GM19239 (cell line): Measurements from ENCODE around the gene WDR70.

Experiments used
- DNase-seq: peaks from one replicate; pipeline ENCODE4 v3.0.0; 2011; ENCODE audit warnings: low spot score; ENCODE audit not compliant: insufficient read length
- FAIRE-seq: peaks from 2 replicates; lab custom pipeline; 2011; peaks lifted over from hg19 to GRCh38; lab: Jason Lieb, UNC

The WDR70 gene

DNA sequence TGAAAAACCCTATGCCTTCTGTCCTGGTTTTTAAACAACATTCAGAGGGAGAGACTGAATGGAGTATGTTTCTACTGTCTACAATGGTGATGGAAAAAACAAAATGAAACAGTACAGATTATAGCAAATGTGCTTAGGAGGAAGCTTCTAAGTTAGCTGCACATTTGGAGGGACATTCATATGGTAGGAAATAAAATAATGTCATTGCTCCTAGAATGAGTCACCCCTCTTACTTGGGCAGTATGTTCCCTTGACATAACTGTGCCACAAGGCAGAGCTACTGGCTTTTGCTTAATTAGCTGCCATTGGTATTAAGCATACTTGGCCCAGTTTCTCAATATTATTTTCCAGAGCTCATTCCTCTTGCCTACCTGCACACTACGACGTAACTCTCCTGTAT is 331.8 kb downstream of the WDR70 start:
- DNase-seq (no peak), FAIRE-seq (no peak)

DNA sequence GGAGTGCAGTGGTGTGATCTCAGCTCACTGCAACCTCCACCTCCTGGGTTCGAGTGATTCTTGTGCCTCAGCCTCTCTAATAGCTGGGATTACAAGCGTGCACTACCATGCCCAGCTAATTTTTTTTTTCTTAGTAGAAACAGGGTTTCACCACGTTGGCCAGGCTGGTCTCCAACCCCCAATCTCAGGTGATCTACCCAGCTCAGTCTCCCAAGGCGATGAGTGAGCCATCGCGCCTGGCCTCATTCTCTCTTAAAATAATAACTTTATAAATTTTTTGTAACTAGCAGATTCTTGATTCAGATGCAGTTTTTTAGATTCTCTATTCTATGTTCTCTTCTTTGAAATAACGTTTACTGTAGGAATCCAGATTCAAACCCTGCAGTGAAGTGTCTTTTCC is 333.6 kb downstream of the WDR70 start:
- DNase-seq (no peak), FAIRE-seq (no peak)

DNA sequence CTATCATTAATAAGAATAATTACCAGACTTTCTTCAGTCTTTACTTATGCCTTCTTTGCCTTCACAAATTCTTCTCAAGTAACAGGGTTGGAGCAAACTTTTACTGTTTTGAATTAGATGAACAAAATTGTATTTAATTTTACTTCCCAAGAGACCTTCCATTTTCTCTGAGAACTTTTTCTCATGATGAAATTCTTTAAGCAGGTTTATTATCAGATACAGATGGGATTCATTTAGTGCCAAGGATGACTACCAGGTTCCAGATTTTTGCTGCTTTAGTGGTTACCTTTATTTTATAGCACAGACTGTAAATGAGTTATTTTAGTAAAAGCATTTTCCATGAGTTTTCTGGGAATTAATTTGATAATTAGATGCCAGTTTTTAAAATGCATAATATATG is 335.6 kb downstream of the WDR70 start:
- no peak for FAIRE-seq
- no peak for DNase-seq

DNA sequence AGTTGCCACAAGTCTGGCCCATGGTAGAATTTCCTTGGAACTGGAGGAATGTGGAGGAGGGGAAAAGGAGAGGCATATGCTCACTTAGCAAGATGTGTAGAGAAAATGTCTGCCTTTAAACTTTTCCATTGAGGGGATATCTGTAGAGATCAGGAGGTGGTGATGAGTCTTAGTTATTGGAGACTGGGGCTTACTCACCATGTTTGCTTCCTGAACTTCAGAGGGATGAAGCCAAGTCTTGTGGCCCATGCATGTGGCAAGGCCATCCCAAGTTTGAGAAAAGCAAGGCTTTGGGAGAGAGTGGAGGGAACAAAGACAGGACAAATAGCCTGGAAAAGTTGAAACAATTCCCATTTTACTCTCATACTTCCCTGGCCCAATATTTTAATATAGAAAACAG is 336.2 kb downstream of the WDR70 start:
- FAIRE-seq: no peak

DNA sequence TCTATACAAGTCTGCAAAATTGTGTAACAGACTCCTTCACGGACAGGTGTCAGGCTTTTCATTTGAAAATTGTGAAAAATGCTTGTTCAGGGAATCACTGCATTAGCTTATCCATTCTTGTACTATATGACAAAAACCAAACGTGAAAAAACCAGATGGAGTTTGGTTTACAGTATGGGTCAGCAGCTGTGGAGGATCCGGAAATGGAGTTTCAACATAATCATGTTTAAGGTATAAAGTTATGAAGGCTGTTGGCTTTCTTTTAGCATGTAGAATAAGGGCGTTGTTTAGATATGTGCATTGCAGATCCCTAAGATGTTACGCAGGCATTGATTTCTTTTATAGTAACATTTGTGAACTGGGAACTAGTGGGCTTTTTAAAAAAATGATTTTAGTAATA is 336.9 kb downstream of the WDR70 start:
- DNase-seq: no peak
- no peak for FAIRE-seq

More for the DNA sequence above, 336.2 kb downstream of the WDR70 start:
- DNase-seq: no peak

DNA sequence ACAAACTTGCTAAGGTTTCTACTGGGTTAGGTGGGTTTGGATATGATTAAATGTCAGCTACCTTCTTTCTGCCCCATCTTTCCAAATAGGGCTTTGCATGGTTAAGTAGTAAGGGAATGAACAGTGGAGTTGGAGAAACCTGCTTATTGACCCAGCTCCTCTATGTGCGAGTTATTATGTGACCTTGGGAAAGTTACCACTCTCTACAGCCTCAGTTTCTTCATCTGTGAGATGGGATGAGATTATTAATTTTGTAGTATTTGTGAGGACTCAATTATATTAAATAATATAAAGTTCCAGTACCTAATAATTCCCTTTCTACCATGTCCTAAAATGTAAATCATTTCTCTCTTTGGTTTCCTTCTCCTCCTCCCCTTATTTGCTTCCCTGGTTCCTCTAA is 337.3 kb downstream of the WDR70 start:
- FAIRE-seq (no peak), DNase-seq (no peak)

DNA sequence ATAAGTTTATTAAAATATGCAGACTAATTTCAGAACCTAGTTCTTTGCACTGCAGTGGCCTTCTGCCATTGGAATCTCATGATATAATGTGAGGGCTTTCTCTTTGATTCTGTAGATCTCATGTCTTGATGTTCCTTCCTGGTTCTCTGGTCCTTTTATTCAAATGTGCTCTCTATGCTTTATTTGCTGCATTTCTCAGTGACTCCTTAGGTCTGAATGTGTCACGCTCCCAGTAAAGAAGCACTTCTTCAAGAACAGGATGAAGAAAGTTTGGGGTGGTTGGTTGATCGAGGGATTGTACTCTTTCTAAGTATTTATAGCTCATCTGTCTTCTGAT is 338.1 kb downstream of the WDR70 start:
- FAIRE-seq: no peak
- DNase-seq: no peak

DNA sequence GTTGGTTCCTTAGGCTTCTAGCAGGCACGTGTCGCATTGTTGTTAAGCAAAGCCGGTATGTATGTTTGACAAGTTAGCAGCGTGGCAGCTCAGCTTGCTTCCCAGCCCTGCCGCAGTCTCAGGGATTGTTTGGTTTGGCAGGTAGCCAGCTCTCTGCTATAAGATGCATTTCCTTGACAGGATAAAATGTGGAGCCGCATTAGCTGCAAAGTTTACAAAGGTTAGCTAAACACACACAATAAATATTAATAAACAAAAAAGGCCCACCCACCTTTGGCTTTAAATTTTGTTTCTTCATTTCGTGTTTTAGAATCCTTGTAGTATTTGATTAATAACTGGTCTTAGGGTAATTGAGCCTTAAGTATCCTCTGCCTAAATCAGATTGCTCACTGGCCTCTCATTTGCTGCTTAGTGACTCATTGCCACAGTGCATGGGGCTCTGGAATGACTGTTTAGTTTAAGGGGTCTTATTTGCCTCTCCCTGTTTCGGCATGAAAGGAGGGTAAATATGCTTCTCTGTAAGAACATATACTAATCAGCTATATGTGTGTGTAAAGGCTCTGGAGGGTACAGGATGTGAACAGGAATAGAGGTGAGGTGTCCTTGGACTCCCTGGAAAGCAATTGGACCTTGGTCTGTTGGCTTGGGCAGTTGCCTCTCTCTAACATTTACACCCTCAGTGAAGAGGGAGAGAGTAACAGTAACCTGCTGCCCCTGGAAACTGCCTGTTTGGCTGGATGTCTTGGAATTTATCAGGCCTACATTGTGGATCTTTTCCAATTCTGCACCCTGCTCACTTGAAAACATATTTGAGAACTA is 338.7 kb downstream of the WDR70 start:
- FAIRE-seq (no peak), DNase-seq (no peak)

DNA sequence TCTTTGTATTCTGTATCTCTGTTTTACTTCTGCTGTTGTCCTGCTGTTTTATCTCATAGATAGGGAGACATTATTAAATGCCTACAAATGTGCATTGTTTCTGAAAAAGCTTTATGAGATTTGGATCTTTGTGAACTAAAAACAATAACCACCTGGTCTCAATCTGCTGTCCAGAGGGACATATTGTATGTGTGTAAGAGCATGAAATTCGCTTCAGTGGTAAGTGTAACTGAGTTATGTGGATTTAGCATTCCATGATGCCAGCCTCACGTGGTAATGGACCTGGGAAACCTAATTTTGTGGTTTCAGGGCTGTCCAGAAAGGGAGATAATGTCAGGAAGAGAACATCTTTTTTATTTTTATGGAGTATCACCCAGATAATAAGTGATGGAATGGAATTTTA is 341.4 kb downstream of the WDR70 start:
- DNase-seq (no peak), FAIRE-seq (no peak)

DNA sequence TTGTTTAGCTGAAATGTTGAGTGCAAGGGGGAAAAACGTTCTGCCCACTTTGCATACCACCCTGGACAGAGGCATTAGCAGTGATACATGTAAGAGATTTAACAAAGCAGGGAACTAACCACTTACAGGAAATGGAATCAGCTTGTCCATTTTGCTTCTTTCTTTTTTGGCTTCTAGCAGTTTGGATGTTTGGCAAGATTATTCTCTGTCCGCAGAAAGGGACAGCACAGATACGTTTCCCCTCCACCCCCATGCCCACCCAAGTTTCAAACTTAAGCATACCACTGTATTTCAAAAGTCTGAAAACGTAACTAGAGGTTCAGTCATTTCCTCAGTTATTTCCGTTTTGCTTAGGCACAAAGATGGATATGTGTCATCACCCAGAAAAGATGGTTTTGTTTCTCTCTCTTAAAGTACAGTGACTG is 342.3 kb downstream of the WDR70 start:
- peak; percentile 12 for DNase-seq
- FAIRE-seq: peak; percentile 81

DNA sequence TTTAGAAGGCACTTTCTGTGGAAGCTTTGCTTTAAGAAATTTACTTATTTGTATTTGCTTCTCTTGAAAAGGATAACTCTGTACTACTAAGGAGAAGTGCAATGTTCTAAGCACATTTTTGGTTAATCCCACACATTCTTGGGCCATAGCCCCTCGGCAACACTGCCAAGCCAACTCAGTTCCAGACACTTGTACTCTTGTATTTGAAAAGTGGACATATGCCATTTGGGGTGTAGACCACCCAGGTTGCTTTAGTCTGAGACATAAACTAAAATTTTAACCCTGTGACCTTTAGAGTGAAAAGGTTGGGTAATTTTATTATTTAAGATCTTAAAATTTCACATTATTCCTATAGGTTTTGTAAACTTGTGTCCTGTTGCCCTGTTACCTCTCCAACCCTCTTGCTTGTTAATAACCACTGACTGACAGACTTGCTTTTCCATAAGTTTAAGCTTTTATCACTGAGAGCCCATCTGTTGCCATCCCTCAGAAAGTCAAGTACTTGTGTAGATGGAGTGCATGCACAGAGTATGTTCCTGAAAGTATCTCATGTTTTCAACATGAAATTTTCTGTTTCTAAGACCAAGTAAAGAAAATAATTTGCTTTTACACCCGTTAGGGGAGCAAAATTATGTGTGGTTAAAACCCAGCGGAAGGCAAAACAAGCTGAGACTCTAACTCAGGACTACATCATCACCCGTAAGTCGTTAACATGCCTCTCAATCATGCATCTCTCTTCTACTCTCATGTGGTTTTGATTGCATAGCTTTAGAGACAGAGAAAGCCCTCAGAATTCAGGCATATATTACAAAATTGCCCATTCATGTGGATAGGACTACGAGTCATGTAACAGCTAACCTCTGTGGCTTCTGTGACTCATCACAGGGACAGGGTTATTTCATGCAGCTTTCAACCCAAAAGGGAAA is 343.4 kb downstream of the WDR70 start:
- FAIRE-seq (peak; percentile 76), DNase-seq (no peak)

DNA sequence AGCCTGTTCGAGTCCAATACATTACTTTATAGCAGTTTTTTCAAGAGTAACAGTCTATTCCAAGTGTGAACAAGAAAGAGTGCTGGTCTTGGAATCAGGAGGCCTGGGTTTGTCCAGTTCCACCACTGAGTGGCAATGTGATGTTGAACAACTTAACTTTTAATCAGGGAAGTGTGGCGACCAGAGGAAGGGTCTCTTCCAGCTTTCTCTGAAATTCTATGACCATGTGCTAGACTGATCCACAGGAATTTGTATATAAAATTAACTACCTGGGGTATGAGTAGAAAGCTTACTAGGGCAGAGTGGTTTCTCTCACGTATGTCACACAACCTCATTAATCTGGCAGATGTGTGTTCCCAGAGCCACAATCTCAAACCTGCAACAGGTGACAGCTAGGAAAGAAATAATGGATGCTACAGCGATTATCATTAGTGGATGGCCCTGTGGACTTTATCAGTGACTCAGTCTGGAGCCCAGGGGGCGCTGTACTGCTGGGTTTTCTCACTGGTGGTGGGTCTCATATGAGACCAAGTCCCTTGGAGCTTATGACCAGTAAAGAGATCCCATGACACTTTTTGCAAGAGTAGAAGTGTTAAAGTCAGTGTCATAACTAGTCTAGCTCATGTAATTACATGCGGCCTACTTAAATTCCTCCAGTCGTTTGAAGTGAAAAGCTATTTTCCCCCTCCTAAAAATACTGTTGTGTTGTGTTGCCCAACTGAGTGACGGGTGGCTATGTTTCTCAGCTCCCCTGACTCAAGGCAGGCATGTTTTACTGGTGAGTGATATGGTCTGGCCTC is 344.2 kb downstream of the WDR70 start:
- DNase-seq: no peak
- no peak for FAIRE-seq

DNA sequence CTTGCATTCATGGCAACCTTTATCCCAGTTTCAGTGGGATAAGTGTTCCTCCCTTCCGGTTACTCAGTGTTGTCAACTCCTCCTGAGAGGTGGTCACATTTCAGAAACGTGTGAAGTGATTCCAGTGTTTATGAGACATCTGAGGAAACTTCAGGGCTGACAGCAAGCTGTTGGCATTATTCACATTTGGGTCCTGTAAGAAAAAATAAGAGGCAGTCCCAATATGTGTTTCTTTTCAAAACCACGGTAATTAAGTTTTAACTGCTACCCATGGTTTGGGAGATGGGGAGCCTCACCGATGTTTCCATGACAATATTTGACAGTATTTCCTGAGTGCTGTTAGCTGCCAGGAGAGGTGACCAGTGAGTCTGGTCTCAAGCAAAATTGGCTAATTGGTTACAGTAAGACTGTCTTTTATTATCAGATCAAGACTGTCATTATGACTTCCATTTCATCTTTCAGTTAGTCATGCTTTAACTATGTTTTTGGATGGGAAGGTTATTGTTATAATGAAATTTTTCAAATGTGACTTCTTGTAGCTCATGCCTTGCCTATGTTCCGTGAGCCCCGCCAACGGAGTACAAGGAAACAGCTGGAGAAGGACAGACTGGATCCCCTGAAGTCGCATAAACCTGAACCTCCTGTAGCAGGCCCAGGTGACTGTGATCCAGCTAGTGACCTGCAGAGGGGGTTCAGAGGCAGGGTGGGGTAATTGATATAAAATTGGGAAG is 345.4 kb downstream of the WDR70 start:
- no peak for FAIRE-seq
- no peak for DNase-seq

DNA sequence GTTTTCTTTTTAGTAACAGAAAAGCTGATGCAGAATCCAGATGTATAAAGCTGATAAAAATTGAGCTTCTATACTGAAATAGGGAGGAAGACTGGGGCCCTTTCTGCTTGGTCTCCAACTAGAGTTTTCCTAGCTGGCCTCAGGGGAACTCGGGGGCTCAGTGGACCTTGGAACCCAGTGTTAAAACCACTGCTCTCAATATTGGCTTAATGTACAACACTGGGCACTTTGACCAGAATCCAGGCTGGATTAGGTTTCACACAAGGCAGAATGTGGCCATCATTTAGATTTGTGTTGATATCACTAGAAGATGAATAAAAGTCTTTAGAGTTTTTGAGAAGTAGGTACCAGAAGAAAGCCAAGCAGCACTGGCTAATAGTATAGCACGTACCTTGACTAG is 346.1 kb downstream of the WDR70 start:
- FAIRE-seq (no peak), DNase-seq (no peak)

DNA sequence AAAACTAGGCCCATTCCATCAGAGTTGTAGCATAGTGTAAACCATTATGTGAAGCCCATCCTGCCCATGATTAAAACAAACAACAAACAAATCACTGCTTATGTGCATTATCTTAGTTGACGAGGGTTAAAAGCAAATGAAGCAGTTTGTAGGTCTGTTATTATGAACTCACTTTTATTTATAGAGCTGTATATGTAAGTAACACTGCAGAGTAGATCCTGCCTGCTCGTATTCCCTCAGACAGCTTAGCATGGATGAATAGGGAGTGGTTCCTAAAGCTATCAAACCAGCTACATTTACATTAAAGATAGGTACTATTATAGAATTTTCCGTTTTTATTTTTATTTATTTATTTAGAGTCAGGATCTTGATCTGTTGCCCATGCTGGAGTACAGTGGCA is 348.1 kb downstream of the WDR70 start:
- FAIRE-seq (no peak), DNase-seq (no peak)

DNA sequence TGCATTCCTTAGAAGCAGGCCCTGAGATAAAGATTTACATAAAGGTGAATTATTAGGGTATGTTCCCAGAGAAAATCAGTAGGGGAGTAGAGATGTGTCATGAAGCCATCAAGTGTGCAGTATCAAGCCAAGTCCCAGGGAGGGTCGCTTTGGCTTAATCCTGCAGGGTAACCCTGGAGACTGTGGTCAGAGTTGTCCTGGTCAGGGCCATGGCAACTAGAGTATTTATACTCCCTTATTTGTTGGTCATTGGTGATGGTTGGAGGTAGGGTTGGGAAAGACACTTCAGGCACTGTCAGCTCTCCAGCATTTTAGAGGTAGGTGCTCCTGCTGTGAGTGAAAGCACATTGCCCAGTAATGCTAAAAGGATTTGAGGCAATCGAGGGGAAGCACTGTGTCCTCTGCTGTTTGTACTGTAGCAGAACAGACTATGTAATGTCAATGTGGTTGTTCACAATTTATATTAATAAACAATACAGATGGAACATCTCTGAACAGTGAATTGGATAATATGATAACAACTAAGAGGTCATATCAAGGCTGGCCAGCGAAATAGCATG is 351.9 kb downstream of the WDR70 start:
- FAIRE-seq (no peak), DNase-seq (no peak)

DNA sequence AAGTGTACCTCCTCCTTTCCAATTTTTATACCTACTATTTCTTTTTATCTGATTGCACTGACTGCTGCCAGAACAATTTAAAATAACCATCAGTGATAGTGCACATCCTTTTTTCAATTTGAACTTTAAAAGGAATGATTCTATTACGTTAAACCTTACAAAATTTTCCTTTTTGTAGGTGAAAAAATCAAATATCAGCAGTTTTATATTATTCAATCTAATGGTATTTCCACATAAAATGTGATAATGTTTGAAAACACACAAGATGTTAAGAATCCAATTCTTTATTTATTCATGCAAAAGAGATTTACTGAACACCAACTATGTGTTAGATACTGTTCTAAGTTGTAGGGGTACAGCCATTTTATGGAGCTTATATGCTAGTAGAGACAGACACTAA is 355.0 kb downstream of the WDR70 start:
- no peak for FAIRE-seq
- no peak for DNase-seq

DNA sequence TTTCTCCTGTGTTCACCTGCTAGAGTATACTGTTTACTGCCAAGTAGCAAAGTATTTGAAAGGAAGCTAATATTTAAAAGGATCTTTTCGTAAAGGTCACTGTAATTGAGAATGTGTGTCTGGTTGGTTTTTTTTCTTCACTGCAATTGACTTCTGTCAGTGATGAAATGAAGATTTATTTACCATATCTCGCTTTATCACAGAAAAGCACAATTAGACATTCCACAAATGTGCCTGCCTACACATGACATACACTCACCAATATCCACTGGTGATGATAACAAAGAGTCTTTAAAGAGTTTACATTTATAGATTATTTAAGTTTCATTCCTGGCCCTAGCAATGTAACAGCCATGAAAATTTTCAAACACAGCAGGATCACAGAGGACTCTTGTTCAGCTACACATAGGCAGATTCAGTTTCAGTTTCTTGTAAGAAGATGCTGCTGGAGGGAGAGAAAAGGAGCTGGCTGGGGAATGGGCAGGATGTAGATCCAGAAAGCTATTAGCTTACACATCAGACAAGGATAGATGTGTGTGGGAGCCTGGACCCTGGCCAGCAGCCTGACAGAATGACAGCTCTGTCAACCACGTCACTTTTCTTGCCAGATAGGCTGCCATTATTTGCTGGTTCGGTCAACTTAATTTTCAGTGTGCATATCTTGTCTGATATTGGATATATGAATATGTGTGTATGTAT is 356.7 kb downstream of the WDR70 start:
- no peak for DNase-seq
- FAIRE-seq: no peak

DNA sequence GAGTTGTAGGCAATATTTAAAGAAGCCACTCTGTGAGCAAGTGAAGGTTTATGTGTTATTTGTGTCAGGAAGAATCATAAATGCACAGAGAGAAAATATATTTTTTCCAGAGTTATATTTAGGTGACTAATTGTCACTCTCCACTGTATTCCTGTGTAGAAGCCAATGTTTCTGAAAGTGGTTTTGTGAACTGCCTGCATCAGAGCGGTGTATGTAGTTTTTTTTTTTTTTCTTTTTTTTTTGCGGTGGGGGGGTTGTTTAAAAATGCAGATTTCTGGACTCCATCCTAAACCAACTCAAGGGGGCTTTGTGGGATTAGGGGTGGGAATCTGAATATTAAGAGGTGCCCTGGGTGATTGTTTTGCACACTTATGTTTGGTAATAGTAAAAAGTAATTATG is 357.3 kb downstream of the WDR70 start:
- FAIRE-seq: no peak
- no peak for DNase-seq
